Stimulated activated CD8-positive, alpha-beta memory T cell treated with anti-CD3 and anti-CD28 coated beads, Interleukin-2, amount 100 ng/mL, for 1 hour (primary cell): ENCODE data around the gene CSNK1D.

Experiments
- DNase-seq, 2 donors: peaks; one replicate each; pipeline ENCODE4 v3.0.0-alpha.2; 2020; ENCODE audit warnings: low read depth in 2 of 2

The CSNK1D gene

DNA sequence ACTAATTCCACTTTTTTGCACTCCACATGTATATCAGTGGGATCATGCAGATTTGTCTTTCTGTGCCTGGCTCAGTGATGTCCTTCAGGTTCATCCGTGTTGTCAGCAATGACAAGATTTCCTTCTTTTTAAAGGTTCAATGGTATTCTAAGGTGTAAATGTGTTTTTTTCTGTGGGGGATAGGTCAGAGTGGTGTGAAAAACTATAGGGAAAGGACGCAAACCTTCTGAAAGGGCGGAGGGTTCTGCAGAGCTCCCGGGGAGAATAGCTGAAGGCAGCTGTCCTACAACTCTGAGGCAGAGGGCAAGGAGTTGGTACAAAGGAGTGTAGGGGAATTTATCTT lies 21.9 kb upstream of the CSNK1D start:
- no peak for DNase-seq

DNA sequence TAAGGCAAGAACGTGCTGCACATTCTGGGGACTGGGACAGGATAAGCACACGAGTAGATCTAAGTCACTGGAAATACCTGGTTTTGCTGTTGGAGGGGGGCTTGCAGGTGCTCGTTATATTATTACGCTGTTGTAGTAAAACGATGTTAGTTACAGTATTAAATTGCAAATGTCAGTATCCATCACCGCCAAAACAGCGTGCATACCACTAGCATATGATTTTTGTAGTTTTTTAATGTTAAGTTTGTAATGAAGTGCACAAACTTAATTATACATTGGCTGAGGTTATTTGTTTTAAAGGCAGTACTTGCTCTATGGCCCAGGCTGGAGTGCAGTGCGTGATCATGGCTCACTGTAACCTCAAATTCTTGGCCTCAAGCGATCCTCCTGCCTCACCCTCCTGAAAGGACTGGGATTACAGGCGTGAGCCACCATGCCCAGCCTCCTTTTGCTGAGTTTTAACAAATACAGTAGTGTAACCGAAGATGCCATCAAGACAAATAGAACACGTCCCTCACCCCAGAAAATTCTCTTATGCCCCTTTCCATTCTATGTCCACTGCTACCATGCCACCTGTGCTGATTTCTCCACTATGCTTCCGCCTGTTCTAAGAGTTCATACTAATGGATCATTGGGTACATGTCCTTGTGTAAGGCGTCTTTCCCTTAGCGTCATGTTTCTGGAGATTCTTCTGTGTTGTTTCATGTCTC lies 20.7 kb upstream of the CSNK1D start:
- DNase-seq, result no peak

DNA sequence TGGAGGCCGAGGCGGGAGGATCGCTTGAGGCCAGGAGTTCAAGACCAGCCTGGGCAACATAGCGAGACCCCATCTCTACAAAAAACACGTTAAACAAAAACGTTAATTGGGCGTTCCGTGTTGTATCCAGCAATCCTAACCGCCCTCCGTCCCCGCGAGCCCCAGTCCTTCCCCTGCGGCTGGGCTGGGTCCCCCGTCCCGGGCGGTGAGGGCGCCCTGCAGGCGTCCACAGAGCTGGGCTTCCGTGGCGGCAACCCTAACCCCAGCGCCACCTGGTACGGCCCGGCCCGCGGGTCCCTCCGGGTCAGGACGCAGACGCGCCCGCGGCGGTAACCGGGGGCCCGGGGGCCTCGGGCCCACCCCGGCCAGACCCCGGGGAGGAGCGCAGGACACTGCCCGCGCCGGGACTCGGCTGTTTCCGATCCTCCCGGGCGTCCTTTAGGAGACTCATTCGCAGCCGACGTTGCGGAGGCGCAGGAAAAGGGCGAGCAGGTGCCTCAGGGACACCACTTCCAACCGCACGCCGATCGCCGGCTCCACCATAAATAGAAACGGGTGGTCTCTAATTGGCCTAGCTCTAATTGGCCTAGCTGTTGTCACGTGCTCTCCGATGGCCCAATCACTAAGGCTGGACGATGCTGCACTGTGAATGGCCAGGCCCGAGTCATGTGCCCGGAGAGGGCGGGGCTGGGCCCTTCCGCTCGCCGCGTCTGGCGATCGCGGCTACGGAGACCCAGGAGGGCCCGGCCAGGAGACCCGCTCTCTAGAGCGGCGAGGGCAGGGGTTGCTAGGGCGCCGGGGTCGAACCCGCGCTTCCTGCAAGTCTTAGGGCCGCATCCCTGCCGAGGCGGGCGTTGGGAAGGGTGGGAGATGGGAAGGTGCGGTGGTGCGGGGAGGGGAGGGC lies 19.0 kb upstream of the CSNK1D start:
- DNase-seq, result peak; percentile 79 to 84

DNA sequence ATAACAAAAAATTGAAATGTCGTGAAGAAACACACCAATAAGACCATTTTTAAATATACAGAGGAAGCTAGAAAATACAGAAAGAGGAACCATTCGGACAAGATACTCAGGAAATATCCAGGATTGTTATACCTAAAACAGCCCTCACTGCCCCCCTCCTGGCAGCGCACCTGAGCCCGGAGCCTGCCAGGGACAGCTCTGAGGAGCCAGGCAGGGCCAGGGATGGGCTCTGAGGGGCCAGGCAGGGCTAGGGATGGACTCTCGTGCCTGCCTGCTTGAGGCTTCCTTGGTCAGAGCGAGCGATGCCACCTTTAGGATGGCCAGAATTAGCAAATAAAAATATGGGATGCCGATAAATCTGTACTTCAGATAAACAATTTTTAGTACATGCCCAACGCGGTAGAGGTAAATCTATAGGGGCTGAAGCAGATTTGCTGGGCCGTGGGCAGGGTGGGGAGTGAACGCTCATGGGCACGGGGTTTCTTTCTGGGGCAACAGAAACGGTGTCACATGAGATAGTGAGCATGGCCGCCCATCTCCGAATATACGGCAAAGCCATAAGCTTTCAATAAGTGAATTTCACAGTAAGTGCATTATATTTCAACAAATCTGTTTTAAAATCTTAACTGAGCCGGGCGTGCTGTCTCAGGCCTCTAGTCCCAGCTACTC lies 18.2 kb upstream of the CSNK1D start:
- DNase-seq, result no peak

DNA sequence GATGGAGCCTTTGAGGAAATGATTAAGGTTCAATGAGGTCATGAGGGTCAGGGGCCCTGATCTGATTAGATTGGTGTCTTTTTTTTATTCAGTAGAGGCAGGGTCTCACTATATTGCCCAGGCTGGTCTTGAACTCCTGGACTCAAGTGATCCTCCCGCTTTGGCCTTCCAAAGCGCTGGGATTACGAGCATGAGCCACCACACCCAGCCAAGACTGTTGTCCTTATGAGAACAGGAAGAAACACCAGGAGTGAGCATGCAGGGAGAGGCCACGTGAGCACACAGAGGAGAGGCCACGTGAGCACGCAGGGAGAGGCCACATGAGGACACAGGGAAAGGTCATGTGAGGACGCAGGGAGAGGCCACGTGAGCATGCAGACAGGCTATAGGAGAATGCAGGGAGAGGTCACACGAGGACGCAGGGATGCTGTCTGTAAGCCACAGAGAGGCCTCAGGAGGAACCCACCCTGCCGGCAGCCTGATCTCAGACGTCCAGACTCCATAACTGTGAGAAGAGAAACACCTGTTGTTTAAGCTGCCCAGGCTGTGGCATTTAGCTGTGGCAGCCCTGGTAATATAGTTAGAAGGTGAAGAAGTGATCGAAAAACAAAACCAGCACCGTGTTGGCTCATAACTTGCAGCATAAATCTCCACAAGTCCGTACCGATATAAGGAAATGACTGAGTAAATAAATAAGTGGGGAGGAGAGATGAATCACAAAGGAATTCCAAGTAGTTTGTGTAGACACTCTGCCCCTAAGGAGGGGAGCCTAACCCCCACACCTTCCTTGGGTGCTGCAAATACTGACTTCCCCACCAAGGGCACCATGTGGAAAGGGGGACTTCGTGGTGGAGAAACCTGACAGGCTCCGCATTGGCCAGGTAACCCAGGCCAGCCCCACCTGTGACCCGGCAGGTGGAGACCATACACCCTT lies 14.6 kb upstream of the CSNK1D start:
- no peak for DNase-seq

DNA sequence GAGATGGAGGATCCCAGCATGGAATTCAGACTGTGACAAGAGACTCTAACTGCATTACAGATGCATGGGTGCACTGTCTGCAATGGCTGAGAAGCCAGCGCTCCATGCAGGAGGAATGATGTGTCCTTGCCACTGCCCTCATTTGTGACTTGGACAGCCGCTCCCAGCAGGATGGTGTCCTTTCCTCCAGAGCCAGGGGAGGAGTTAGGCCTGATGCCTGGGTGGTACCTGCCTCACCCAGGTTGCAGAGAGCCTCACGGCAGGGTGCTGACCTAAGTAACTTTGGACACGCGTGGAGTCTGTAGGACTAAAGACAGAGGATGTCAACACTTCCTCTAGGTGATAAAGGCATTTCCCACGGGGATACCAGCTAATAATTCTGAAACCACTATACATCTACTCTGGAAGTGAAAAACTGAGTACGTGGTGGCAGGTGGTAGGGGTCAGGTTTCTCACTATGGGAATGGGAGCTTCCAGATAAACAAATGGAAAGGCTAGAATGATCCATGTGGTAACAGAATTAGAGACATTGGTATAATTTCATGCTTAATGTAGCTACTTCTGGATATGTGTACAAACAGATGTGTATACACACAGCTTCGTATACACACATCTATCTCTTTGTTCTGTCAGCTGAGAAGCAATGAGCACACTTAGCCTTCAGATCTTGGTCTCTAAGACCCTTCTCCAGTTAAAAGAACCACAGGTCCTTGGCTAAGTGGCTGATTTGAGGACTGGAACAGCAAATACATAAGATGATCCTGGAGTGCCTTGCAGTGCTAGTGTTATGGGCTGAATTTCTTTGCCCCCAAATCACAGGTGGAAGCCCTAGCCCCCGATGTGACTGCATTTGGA lies 13.7 kb upstream of the CSNK1D start:
- no peak for DNase-seq

DNA sequence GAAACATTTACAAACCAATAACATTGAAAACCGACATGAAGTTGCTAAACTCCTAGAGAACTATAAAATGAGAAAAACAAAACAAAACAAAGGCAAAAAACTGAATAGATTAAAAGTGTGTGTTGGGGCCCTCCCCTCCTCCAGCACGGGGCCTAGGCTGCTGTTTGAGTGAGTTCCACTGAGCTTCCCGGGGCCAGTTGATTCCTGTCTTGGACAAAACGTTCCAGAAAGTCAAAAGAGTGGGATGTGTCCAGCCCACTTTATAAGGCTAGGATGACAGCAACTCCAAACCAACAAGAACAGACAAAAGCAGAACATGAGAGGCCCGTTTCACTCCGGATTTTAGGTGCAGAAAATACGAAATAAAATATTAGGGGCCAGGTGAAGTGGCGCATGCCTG lies 11.6 kb upstream of the CSNK1D start:
- DNase-seq, result no peak

DNA sequence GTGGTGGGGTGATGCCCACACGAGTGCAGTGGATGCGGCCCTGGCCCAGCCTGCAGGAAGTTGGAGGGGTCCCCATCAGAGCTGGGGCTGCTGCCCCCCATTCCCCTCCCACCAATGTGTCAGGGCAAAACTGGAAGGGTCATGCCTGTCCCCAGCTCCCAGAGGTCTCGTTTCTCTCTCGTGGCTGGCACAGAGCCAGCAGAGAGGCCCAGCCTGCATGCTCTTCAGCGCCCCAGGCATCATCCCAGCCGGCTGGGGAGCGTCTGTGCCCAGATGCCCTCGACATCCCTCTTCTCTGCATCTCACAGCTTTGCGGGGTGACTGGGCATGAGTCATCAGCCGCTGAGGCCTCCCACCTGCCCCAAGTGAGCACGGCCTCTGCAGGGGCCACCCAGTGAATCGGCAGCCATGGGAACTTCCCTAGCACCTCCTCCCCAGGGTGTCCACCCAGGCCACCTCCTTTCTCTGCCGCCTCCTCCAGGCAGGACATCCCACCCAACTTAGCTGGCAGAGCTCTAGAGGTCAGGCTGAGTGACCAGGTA lies 9.8 kb upstream of the CSNK1D start:
- DNase-seq, result no peak

DNA sequence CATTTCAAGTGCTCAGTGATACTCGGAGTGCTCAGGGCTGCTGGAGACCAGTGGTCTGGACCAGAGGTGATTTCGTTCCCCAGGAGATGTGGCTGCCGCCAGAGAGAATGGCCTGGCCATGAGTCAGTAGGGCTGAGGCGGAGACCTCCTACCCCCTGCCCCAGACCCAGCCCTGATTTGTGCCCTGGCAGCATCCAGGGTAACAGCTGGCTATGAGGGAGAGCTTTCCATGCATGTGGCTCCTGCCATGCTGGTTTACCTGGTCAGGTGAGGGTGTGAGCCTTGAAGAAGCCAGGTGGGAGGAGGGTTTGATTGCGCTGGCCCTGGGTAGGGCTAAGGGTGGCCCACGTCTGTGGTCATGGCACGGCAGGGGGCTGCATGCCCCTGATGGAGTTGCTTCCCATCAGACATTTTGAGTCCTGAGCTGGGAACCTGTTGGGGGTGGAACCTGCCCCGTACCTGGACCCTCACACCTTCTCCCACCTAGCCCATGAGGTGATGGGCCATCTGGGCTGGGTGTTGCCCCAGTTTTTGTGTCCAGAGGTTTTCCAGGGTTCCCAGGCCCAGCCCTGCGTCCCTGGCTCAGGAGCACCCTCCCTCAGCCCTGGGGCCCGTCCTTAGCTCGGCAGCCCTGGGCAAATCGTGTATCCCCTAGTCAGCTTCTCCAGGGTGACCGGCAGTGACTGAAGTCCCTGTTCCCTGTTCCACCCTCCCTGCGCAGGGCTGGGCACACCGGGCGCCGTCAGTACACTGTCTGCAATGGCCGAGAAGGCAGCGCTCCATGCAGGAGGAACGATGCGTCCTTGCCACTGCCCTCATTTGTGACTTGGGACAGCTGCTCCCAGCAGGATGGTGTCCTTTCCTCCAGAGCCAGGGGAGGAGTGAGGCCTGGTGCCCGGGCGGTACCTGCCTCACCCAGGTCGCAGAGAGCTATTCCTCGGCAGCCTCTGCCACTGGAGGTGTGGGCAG lies 9.0 kb upstream of the CSNK1D start:
- no peak for DNase-seq

DNA sequence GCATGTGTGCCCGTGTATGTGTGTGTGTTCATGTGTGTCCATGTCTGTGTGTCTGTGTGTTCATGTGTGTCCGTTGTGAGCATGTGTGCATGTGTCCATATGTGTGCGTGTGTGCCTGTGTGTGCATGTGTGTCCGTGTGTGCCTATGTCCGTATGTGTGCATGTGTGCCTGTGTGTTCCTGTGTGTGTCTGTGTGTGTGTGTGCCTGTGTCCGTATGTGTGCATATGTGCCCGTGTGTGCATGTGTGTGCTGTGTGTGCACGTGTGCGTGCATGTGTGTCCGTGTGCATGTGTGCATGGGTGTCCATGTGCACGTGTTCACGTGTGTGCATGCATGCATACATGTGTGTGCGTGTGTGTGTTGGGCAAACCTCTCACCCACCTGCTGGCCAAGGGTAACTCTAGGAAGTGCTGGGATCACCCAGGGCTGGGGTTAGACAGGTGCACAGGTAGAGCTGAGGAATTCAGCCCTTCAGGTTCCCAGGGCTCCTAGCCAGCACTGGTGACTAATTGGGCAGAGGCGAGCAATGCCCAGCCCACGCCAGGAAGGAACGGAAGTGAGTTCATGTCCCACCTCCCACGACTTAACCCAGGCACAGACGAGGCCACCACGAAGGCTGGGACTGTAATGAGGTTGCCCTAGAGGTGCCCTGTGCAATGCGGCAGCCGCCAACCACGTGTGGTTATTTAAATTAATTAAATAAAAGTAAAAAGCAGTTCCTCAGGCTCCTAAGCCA lies 8.2 kb upstream of the CSNK1D start:
- DNase-seq, result no peak

DNA sequence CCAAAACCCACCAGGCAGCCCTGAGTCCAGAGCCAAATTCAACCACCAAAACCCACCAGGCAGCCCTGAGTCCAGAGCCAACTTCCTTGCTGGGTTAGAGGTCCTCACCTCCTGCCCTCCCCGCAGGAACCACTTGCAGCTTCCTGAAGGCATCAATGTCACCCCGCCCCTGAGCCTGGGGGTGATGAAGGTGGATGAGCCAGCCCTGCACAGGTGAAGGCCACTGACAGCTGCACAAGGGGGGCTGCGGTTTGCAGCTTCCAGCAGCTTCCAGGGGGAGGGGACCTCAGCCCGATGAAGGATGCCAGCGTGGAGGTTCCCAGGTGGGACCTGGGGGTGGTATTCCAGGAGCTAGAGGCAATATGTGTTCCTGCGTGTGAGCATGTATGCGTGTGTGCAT lies 7.6 kb upstream of the CSNK1D start:
- DNase-seq, result no peak

DNA sequence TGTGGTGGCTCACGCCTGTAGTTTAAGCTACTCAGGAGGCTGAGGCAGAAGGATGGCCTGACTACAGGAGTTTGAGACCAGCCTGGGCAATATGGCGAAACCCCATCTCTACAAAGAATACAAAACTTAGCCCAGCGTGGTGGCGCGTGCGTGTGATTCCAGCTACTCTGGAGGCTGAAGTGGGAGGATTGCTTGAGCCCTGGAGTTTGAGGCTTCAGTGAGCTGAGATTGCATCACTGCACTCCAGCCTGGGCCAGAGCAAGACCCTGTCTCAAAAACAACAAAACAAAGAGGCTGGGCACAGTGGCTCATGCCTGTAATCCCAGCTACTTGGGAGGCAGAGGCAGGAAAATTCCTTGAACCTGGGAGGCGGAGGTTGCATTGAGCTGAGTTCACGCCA lies 7.0 kb upstream of the CSNK1D start:
- DNase-seq, result no peak

DNA sequence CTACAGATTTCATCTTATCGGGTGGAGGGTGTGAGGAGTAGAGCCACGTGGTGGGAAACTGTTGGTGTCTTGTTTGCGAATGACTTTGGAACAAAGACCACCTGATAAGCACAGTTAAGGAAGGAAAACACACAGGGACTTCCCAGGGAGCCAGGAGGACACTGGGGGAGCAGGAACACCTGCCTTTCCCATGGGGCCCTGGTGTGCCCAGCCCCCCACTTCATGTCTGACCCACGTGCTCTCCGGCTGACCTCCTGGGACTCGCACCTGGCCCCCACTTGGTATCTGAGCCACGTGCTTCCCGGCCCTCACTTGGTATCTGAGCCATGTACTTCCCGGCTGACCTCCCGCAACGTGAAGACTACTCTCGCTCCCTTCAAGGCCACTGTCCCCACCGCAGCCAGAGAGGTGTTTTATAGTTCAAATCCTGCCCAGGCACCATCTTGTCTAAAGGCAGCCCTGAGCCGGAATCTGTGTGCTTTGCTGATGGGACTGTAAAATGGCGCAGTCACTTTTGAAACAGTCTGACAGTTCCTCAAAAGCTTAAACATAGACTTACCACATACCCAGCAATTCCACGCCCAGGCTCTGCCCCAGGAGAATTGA lies 5.4 kb upstream of the CSNK1D start:
- DNase-seq, result no peak

DNA sequence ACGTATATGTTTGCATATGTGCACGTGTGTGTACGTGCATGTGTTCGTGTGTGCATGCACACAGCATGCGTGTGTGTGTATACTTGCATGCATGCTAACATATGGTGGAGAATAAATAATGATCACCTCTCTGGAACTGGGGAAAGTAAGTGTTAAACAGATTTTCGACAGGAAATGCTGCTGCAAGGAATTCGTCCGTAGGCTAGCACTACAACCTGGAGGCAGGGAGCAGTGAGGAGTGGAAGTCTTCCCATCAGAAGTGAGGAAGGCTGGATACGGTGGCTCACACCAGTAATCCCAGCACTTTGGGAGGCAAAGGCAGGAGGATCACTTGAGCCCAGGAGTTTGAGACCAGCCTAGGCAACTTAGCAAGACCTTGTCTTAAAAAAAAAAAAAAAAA lies 4.8 kb upstream of the CSNK1D start:
- DNase-seq, result no peak

DNA sequence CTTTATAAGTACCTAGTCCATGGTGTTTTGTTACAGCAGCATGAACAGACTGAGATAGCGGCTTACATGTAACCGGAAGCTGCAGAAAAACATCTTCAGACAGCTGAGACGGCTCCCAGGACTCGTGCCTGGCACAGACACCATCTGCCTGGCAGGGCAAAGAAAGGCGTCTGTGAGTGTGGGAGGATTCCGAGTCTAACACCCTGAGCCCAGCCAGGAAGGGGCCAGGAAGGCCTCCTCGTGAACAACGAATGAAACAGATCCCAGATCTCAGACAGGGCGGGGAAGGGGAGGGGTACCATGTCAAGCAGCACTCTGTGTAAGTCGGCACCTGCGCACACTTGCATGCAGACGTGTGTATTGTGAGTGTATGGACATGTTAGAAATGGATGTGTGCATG lies 4.4 kb upstream of the CSNK1D start:
- DNase-seq, result no peak

DNA sequence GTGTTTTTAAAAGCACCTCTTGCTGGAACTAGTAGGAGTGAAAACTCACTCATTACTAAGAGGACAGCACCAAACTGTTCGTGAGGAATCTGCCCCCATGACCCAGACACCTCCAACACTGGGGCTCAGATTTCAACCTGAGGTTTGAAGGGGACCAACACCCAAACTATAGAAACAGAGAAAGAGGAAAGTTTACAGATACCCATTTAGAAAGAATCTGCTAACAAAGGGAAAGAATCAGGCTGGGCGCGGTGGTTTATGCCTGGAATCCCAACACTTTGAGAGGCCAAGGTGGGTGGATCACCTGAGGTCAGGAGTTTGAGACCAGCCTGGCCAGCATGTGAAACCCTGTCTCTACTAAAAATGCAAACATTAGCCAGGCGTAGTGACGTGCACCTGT lies 3.4 kb upstream of the CSNK1D start:
- no peak for DNase-seq

DNA sequence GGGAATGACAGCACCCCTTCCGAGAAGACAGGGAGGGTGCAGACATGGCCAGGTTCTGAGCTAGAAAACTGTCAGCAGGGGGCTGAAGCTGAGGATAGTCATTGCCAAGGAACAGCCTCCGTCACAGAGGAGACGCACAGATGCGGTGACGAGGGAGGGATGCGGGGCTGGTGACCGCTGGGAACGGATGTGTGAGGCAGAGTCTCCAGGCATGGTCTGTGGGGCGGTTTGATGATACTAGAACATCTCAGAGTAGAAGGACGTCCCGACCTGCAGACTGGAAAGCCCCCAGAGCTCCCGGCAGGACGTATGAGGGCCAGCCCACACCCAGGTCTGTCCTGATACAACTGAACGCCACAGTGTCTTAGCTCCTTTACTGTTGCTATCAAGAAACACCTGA lies 1.8 kb upstream of the CSNK1D start:
- DNase-seq, result no peak
